Neural cell (in vitro differentiated cells): Measurements from ENCODE around the gene COMMD8. TPM values are rescaled to one million over a fixed set of nuclear protein-coding genes. Genes with fewer than 3 reads are reported as not detected.

Source experiments
- H2AFZ ChIP-seq: fragments of 200-600, 300-800 bp; sonication (generic), shearing (Covaris generic); 2 replicates; pipeline ENCODE4 v1.6.0; 2014; ENCODE audit warnings: low read depth, mild to moderate bottlenecking, antibody characterized with exemption, low read length, moderate library complexity
- H3F3A ChIP-seq: fragments of 200-600 bp; shearing (Covaris generic); 2 replicates; pipeline ENCODE4 v1.6.1; 2016; ENCODE audit warnings: mild to moderate bottlenecking, moderate library complexity, mixed read lengths, antibody characterized with exemption, low read length; ENCODE audit not compliant: insufficient read depth, poor library complexity, severe bottlenecking
- H3K27ac ChIP-seq: fragments of 200-600, 300-800 bp; sonication (generic), shearing (Covaris generic); 2 replicates; pipeline ENCODE4 v1.5.1; 2014; ENCODE audit warnings: mild to moderate bottlenecking, low read length, moderate library complexity
- H3K27me3 ChIP-seq: fragments of 300-800, 200-600 bp; sonication (generic), shearing (Covaris generic); 2 replicates; pipeline ENCODE4 v1.6.0; 2014; ENCODE audit warnings: mild to moderate bottlenecking, low read depth, low read length, moderate library complexity; ENCODE audit not compliant: insufficient read depth
- H3K36me3 ChIP-seq: fragments of 300-800, 200-600 bp; sonication (generic), shearing (Covaris generic); 2 replicates; pipeline ENCODE4 v1.5.1; 2014; ENCODE audit warnings: mild to moderate bottlenecking, antibody characterized with exemption, low read length, moderate library complexity; ENCODE audit not compliant: insufficient read depth
- H3K4me2 ChIP-seq: fragments of 300-800, 200-600 bp; sonication (generic), shearing (Covaris generic); 2 replicates; pipeline ENCODE4 v1.6.0; 2014; ENCODE audit warnings: mild to moderate bottlenecking, low read length
- H3K4me3 ChIP-seq: fragments of 300-800, 200-600 bp; sonication (generic), shearing (Covaris generic); 2 replicates; pipeline ENCODE4 v1.5.1; 2014; ENCODE audit warnings: mild to moderate bottlenecking, low read length, moderate library complexity
- H3K79me2 ChIP-seq: fragments of 200-600 bp; shearing (Covaris generic); replicated peaks from 2 replicates; pipeline ENCODE4 v1.6.0; 2014; ENCODE audit warnings: mild to moderate bottlenecking, low read length, moderate library complexity; ENCODE audit not compliant: insufficient read depth
- H3K9ac ChIP-seq: fragments of 300-800, 200-600 bp; sonication (generic), shearing (Covaris generic); 2 replicates; pipeline ENCODE4 v1.6.1; 2016; ENCODE audit warnings: mild to moderate bottlenecking, low read length, mixed read lengths
- H3K9me2 ChIP-seq: fragments of 200-600 bp; shearing (Covaris generic); 2 replicates; pipeline ENCODE4 v1.6.1; 2016; ENCODE audit warnings: mild to moderate bottlenecking, low read length, mixed read lengths; ENCODE audit not compliant: insufficient read depth
- H3K9me3 ChIP-seq: fragments of 200-600, 300-800 bp; sonication (generic), shearing (Covaris generic); 2 replicates; pipeline ENCODE4 v1.6.1; 2016; ENCODE audit warnings: mild to moderate bottlenecking, mixed run types, low read length, moderate library complexity, mixed read lengths
- H4K20me1 ChIP-seq: fragments of 200-600 bp; shearing (Covaris generic); 2 replicates; pipeline ENCODE4 v1.6.1; 2016; ENCODE audit warnings: mild to moderate bottlenecking, mixed run types; ENCODE audit not compliant: insufficient read depth
- EP300 ChIP-seq: fragments of 450-650 bp; conservative IDR thresholded peaks from 2 replicates; pipeline ENCODE4 v1.6.1; 2014; ENCODE audit warnings: antibody characterized with exemption, mild to moderate bottlenecking, moderate library complexity; ENCODE audit not compliant: poor library complexity, severe bottlenecking
- EZH2 ChIP-seq: fragments of 200-600, 300-800 bp; shearing (Covaris generic), sonication (generic); IDR thresholded peaks from 2 replicates; pipeline ENCODE4 v1.6.1; 2014; ENCODE audit warnings: antibody characterized with exemption, low read length, borderline replicate concordance, mild to moderate bottlenecking; ENCODE audit not compliant: insufficient read depth, poor library complexity, severe bottlenecking
- MXI1 ChIP-seq: fragments of 450-650 bp; conservative IDR thresholded peaks from 2 replicates; pipeline ENCODE4 v1.6.1; 2014; ENCODE audit warnings: antibody characterized with exemption, mild to moderate bottlenecking; ENCODE audit not compliant: poor library complexity, severe bottlenecking
- POLR2AphosphoS5 ChIP-seq: IDR thresholded peaks from 2 replicates; pipeline ENCODE4 v1.6.1; 2012
- RAD21 ChIP-seq: fragments of 450-650 bp; conservative IDR thresholded peaks from 2 replicates; pipeline ENCODE4 v1.6.1; 2014; ENCODE audit warnings: antibody characterized with exemption, mild to moderate bottlenecking, moderate library complexity
- SMC3 ChIP-seq: fragments of 450-650 bp; conservative IDR thresholded peaks from 2 replicates; pipeline ENCODE4 v1.6.1; 2014; ENCODE audit warnings: antibody characterized with exemption, mild to moderate bottlenecking, moderate library complexity; ENCODE audit not compliant: poor library complexity
- TAF1 ChIP-seq: IDR thresholded peaks from 2 replicates; pipeline ENCODE4 v1.6.1; 2012; ENCODE audit warnings: low read depth
- polyA plus RNA-seq: library from polyadenylated mRNA; depleted of rRNA; stranded (reverse); fragments of >200 nt; gene quantifications from 2 replicates; pipeline ENCODE4 v1.2.3, GENCODE V29; 2014
- TF ChIP-seq, protein P1 (sequence below): IDR thresholded peaks from 2 replicates; pipeline ENCODE4 v1.6.1; 2012; ENCODE audit warnings: borderline replicate concordance
- TF ChIP-seq, protein P2 (sequence below): fragments of 450-650 bp; IDR thresholded peaks from 2 replicates; pipeline ENCODE4 v1.5.1; 2014; ENCODE audit warnings: antibody characterized with exemption, mild to moderate bottlenecking, moderate library complexity; ENCODE audit not compliant: poor library complexity, severe bottlenecking

COMMD8 gene
- polyA plus RNA-seq, 1 donor from 2014 or later, result 29.6 TPM

DNA sequence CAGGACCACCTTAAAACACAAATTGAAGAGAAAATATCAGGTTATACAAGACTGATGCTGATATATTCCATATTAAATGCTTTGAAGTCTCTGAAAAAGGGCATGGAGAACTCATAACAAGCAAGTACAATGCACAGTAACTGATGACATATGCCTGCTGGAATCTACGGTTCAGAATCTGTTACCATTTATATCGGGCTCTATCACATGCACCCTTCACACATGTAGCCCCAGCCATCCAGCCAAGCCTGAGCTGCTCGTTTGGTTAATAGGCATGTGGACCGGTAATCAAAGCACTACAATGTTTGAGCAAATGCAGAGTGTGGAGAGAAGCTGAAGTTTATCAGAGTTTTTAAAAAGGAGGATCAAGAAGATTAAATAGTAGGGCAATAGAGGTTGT, 11.8 kb downstream of the COMMD8 start:
- no peaks in the 10 kb centered on the region for H3K9me3 ChIP-seq
- H3K4me2 ChIP-seq, result no peak overlapping the region

DNA sequence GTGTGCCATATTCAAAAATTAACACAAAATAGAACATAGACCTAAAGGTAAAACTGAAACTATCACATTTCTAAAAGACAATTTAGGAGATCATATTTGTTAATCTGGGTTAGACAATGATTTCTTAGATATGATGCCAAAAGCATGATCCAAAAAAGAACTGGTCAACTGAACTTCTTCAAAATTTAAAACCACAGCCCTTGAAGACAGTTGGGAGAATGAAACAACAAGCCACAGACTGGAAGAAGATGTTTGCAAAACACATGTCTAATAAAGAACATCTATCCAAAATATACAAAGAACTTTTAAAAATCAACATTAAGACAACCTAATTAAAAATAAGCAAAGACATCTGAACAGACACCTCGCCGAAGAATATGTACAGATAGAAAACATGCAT, 19.5 kb downstream of the COMMD8 start:
- Histone ChIP-seq H3K36me3 (no peaks in the 10 kb centered on the region), H3K4me2 (no peak overlapping the region), H2AFZ (no peak overlapping the region), H3K79me2 (no peaks in the 10 kb centered on the region), H3K27ac (no peak overlapping the region), H3K9ac (no peak overlapping the region), H3K9me2 (no peaks in the 10 kb centered on the region), H3K4me3 (no peak overlapping the region), H3K9me3 (no peaks in the 10 kb centered on the region), H3K27me3 (no peaks in the 10 kb centered on the region), H3F3A (no peaks in the 10 kb centered on the region), H4K20me1 (no peaks in the 10 kb centered on the region)
- no peak for TF ChIP-seq POLR2AphosphoS5
- TF ChIP-seq SMC3, result no peak
- TF ChIP-seq, protein P1, sequence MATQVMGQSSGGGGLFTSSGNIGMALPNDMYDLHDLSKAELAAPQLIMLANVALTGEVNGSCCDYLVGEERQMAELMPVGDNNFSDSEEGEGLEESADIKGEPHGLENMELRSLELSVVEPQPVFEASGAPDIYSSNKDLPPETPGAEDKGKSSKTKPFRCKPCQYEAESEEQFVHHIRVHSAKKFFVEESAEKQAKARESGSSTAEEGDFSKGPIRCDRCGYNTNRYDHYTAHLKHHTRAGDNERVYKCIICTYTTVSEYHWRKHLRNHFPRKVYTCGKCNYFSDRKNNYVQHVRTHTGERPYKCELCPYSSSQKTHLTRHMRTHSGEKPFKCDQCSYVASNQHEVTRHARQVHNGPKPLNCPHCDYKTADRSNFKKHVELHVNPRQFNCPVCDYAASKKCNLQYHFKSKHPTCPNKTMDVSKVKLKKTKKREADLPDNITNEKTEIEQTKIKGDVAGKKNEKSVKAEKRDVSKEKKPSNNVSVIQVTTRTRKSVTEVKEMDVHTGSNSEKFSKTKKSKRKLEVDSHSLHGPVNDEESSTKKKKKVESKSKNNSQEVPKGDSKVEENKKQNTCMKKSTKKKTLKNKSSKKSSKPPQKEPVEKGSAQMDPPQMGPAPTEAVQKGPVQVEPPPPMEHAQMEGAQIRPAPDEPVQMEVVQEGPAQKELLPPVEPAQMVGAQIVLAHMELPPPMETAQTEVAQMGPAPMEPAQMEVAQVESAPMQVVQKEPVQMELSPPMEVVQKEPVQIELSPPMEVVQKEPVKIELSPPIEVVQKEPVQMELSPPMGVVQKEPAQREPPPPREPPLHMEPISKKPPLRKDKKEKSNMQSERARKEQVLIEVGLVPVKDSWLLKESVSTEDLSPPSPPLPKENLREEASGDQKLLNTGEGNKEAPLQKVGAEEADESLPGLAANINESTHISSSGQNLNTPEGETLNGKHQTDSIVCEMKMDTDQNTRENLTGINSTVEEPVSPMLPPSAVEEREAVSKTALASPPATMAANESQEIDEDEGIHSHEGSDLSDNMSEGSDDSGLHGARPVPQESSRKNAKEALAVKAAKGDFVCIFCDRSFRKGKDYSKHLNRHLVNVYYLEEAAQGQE, result no peak
- no peak for TF ChIP-seq TAF1
- TF ChIP-seq MXI1, result no peak
- TF ChIP-seq EP300, result no peak
- TF ChIP-seq RAD21, result no peak
- TF ChIP-seq, protein P2, sequence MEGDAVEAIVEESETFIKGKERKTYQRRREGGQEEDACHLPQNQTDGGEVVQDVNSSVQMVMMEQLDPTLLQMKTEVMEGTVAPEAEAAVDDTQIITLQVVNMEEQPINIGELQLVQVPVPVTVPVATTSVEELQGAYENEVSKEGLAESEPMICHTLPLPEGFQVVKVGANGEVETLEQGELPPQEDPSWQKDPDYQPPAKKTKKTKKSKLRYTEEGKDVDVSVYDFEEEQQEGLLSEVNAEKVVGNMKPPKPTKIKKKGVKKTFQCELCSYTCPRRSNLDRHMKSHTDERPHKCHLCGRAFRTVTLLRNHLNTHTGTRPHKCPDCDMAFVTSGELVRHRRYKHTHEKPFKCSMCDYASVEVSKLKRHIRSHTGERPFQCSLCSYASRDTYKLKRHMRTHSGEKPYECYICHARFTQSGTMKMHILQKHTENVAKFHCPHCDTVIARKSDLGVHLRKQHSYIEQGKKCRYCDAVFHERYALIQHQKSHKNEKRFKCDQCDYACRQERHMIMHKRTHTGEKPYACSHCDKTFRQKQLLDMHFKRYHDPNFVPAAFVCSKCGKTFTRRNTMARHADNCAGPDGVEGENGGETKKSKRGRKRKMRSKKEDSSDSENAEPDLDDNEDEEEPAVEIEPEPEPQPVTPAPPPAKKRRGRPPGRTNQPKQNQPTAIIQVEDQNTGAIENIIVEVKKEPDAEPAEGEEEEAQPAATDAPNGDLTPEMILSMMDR, result no peak
- no peak for TF ChIP-seq EZH2

More for the DNA sequence above, 11.8 kb downstream of the COMMD8 start:
- Histone ChIP-seq H2AFZ (no peak overlapping the region), H3F3A (no peaks in the 10 kb centered on the region), H3K9ac (no peak overlapping the region), H3K9me2 (no peaks in the 10 kb centered on the region), H3K4me3 (no peak overlapping the region), H3K36me3 (peaks cover 5% of the 10 kb centered on the region), H3K27ac (no peak overlapping the region), H3K79me2 (no peaks in the 10 kb centered on the region), H3K27me3 (no peaks in the 10 kb centered on the region), H4K20me1 (no peaks in the 10 kb centered on the region)
- TF ChIP-seq RAD21 (no peak), TAF1 (no peak), POLR2AphosphoS5 (no peak)
- TF ChIP-seq, protein P2, result no peak
